ENCODE measurements around the gene RGS6. TPM values are rescaled to one million over a fixed set of nuclear protein-coding genes. Genes with fewer than 3 reads are reported as not detected.

Gene RGS6
- total RNA-seq, 1 experiment from 2014 or later, result not detected

- no peaks in the 10 kb centered on the region for H3K9me2 ChIP-seq (replicated peaks; ENCODE audit: low read length)
- no peak for TF ChIP-seq EZH2phosphoT487 (IDR thresholded peaks at IDR 0.05; ENCODE audit: borderline replicate concordance, low read length)
- no peak for TF ChIP-seq CTCF (conservative IDR thresholded peaks at IDR 0.05; ENCODE audit: low read depth, low read length)
- TF ChIP-seq EZH2 (IDR thresholded peaks at IDR 0.05; ENCODE audit: low read length, unreplicated experiment), result no peak
- no peak overlapping the region for H3K9ac ChIP-seq (ENCODE audit: low read length)
- H3K27me3 ChIP-seq (ENCODE audit: low read length), result peaks cover 61% of the 10 kb centered on the region
- no peaks in the 10 kb centered on the region for H3K4me1 ChIP-seq (ENCODE audit: insufficient read depth, low read length)
- H3K27ac ChIP-seq (ENCODE audit: low read length), result no peak overlapping the region
- no peak overlapping the region for H3K4me2 ChIP-seq (ENCODE audit: low read length)
- no peaks in the 10 kb centered on the region for H3F3A ChIP-seq (ENCODE audit: low read length, unreplicated experiment)
- no peaks in the 10 kb centered on the region for H4K20me1 ChIP-seq (ENCODE audit: low read length)
- no peaks in the 10 kb centered on the region for H3K36me3 ChIP-seq (ENCODE audit: low read depth, low read length)
- no peaks in the 10 kb centered on the region for H3K9me3 ChIP-seq (ENCODE audit: low read length)
- CTCF ChIA-PET, result no interaction called here
- intact Hi-C loops (cut with micrococcal nuclease), result no loop called here
- POLR2A ChIA-PET (ENCODE audit: unreplicated experiment), result no interaction called here
- no peak overlapping the region for H2AFZ ChIP-seq (ENCODE audit: low read length)
- no peak for ATAC-seq
- no TSS peak for BruUV-seq (replicated peaks)
- no peak overlapping the region for H3K4me3 ChIP-seq (ENCODE audit: low read length)
- DNase-seq, result no peak
- H3K79me2 ChIP-seq (ENCODE audit: low read length), result no peaks in the 10 kb centered on the region
These were observed 518.3 kb downstream of the RGS6 start for GRCh38 chr14:72450473-72451044.

GRCh38 chr14:72451054-72451972, 519.1 kb downstream of the RGS6 start:
- no peak overlapping the region for H3K9ac ChIP-seq (ENCODE audit: low read length)
- ATAC-seq, result peak; percentile 29; the same call in 1 of the 2 replicates
- no peak overlapping the region for H3K4me3 ChIP-seq (ENCODE audit: low read length)
- no peak for TF ChIP-seq EZH2phosphoT487 (IDR thresholded peaks at IDR 0.05; ENCODE audit: borderline replicate concordance, low read length)
- no peak for TF ChIP-seq EZH2 (IDR thresholded peaks at IDR 0.05; ENCODE audit: low read length, unreplicated experiment)
- no peak for TF ChIP-seq CTCF (conservative IDR thresholded peaks at IDR 0.05; ENCODE audit: low read depth, low read length)
- no peak overlapping the region for H2AFZ ChIP-seq (ENCODE audit: low read length)
- H3K4me1 ChIP-seq (ENCODE audit: insufficient read depth, low read length), result no peaks in the 10 kb centered on the region
- H3K36me3 ChIP-seq (ENCODE audit: low read depth, low read length), result no peaks in the 10 kb centered on the region
- no peaks in the 10 kb centered on the region for H3K9me3 ChIP-seq (ENCODE audit: low read length)
- ChIA-PET CTCF (no interaction called here), POLR2A (ENCODE audit: unreplicated experiment) (no interaction called here)
- no peak for DNase-seq
- no peaks in the 10 kb centered on the region for H3F3A ChIP-seq (ENCODE audit: low read length, unreplicated experiment)
- intact Hi-C loops (cut with micrococcal nuclease), result no loop called here
- H3K27ac ChIP-seq (ENCODE audit: low read length), result no peak overlapping the region
- H3K79me2 ChIP-seq (ENCODE audit: low read length), result no peaks in the 10 kb centered on the region
- no peak overlapping the region for H3K4me2 ChIP-seq (ENCODE audit: low read length)
- H4K20me1 ChIP-seq (ENCODE audit: low read length), result no peaks in the 10 kb centered on the region
- BruUV-seq (replicated peaks), result no TSS peak
- no peaks in the 10 kb centered on the region for H3K9me2 ChIP-seq (replicated peaks; ENCODE audit: low read length)
- peaks cover 69% of the 10 kb centered on the region for H3K27me3 ChIP-seq (ENCODE audit: low read length)

DNA sequence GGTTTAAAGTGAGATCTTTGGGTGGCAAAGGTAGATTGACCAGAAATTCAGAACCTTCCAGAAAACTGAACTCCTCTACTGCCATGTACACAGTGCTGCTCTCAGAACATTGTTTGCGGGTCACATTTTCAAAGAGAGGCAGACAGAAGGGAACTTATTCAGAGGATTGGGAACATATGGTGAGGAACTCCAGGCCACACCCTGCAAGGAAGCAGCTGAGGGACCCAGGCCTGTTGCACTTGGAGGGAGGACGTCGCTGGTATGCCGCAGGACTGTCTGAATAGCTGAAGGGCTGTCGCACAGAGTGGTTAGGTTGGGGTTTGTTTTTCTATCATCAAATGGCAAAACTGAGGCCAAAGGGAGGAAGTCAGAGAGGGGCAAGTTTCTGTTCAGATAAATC, 520.5 kb downstream of the RGS6 start:
- Histone ChIP-seq H3K9me3 (ENCODE audit: low read length) (no peaks in the 10 kb centered on the region), H3K4me3 (ENCODE audit: low read length) (no peak overlapping the region), H3K27me3 (ENCODE audit: low read length) (peaks cover 81% of the 10 kb centered on the region), H3K9ac (ENCODE audit: low read length) (no peak overlapping the region), H3F3A (ENCODE audit: low read length, unreplicated experiment) (no peaks in the 10 kb centered on the region), H2AFZ (ENCODE audit: low read length) (no peak overlapping the region), H3K9me2 (replicated peaks; ENCODE audit: low read length) (no peaks in the 10 kb centered on the region), H4K20me1 (ENCODE audit: low read length) (no peaks in the 10 kb centered on the region), H3K36me3 (ENCODE audit: low read depth, low read length) (no peaks in the 10 kb centered on the region), H3K4me2 (ENCODE audit: low read length) (no peak overlapping the region), H3K27ac (ENCODE audit: low read length) (no peak overlapping the region), H3K79me2 (ENCODE audit: low read length) (no peaks in the 10 kb centered on the region), H3K4me1 (ENCODE audit: insufficient read depth, low read length) (no peaks in the 10 kb centered on the region)
- CTCF ChIA-PET, result no interaction called here
- intact Hi-C loops (cut with micrococcal nuclease), result no loop called here
- BruUV-seq (replicated peaks), result no TSS peak
- POLR2A ChIA-PET (ENCODE audit: unreplicated experiment), result no interaction called here
- DNase-seq, result no peak
- no peak for TF ChIP-seq EZH2 (IDR thresholded peaks at IDR 0.05; ENCODE audit: low read length, unreplicated experiment)
- ATAC-seq, result no peak
